Vagina (tissue), 2 donors: ENCODE measurements around the gene PLEKHA6.

Experiments
- CTCF ChIP-seq, 3 experiments: fragments of 450-650 bp in 2 of 3; fragments of 200-600 bp in 1 of 3; sonication (generic) in 1 of 3; IDR thresholded peaks; one replicate each; pipeline ENCODE4 v1.5.1; 2017 to 2019; ENCODE audit warnings: antibody characterized with exemption in 3 of 3, mild to moderate bottlenecking in 2 of 3, moderate library complexity in 2 of 3
- POLR2A ChIP-seq, 2 donors: fragments of 450-650 bp; IDR thresholded peaks; one replicate each; pipeline ENCODE4 v1.6.1; 2017; ENCODE audit warnings: antibody characterized with exemption in 2 of 2, mild to moderate bottlenecking in 2 of 2, moderate library complexity in 2 of 2
- POLR2AphosphoS5 ChIP-seq, 2 donors: sonication (generic); formaldehyde crosslinking; IDR thresholded peaks; one replicate each; pipeline ENCODE4 v1.9.0; 2017; ENCODE audit warnings: antibody characterized with exemption in 2 of 2, mild to moderate bottlenecking in 2 of 2, low read depth in 1 of 2; ENCODE audit not compliant: insufficient read depth in 1 of 2

GRCh38 chr1:204284929-204285328 lies 74.8 kb downstream of the PLEKHA6 start:
- TF ChIP-seq CTCF (IDR thresholded peaks at IDR 0.05) = no peak
- TF ChIP-seq POLR2A (IDR thresholded peaks at IDR 0.05) = no peak
- TF ChIP-seq POLR2AphosphoS5 (IDR thresholded peaks at IDR 0.05; ENCODE audit: insufficient read depth in 1 of 2, low read depth in 1 of 2) = no peak
